Activated CD8-positive, alpha-beta T cell treated with anti-CD3 and anti-CD28 coated beads for 36 hours (primary cell): ENCODE data around the gene RHOT1. TPM values are rescaled to one million over a fixed set of nuclear protein-coding genes. Genes with fewer than 3 reads are reported as not detected.

ENCODE experiments used
- ATAC-seq: fragments of 200-7000 bp; cut with Tn5 transposase; one replicate; pipeline ENCODE4 v1.10.0; 2021; ENCODE audit warnings: mild to moderate bottlenecking, moderate library complexity
- CTCF ChIA-PET: fragments of 350-600 bp; sonication (Branson Sonifier 250); formaldehyde crosslinking; loops from one replicate; lab custom pipeline; 2021; ENCODE audit warnings: antibody characterized with exemption; lab: Charles Lee
- POLR2A ChIA-PET: fragments of 350-600 bp; sonication (Branson Sonifier 250); formaldehyde crosslinking; loops from one replicate; lab custom pipeline; 2021; ENCODE audit warnings: antibody characterized with exemption; lab: Charles Lee
- DNase-seq: peaks from one replicate; pipeline ENCODE4 v3.0.0-alpha.2; 2020
- H3K27ac Mint-ChIP-seq: one replicate; pipeline ENCODE4 v1.8.0; 2021; ENCODE audit warnings: mild to moderate bottlenecking, mixed read lengths
- H3K27me3 Mint-ChIP-seq: one replicate; pipeline ENCODE4 v1.8.0; 2021; ENCODE audit warnings: mixed read lengths
- H3K36me3 Mint-ChIP-seq: one replicate; pipeline ENCODE4 v1.8.0; 2021; ENCODE audit warnings: low read depth, mixed read lengths
- H3K4me1 Mint-ChIP-seq: one replicate; pipeline ENCODE4 v1.8.0; 2021; ENCODE audit warnings: low read depth, mixed read lengths
- H3K4me3 Mint-ChIP-seq: one replicate; pipeline ENCODE4 v1.8.0; 2021; ENCODE audit warnings: mild to moderate bottlenecking, moderate library complexity, mixed read lengths
- H3K9me3 Mint-ChIP-seq: one replicate; pipeline ENCODE4 v1.8.0; 2021; ENCODE audit warnings: mixed read lengths
- CTCF ChIP-seq: fragments of 200-600 bp; IDR thresholded peaks from one replicate; pipeline ENCODE4 v1.8.0; 2022; ENCODE audit warnings: antibody characterized with exemption, mild to moderate bottlenecking
- intact Hi-C: fragments of 100-400 bp; cut with micrococcal nuclease; formaldehyde crosslinking; loops from one replicate; pipeline ENCODE4 v1.10.0; 2022
- total RNA-seq, 2 experiments: library from RNA; stranded (reverse); gene quantifications; one replicate each; pipeline ENCODE4 v1.2.3, GENCODE V29; 2021

Gene RHOT1
- total RNA-seq, 2 experiments from 2014 or later: 25.8 to 27.2 TPM

GRCh38 chr17:32274643-32275042, 132.3 kb downstream of the RHOT1 start:
- no peak overlapping the region for H3K4me3 Mint-ChIP-seq
- no peaks in the 10 kb centered on the region for H3K4me1 Mint-ChIP-seq
- H3K36me3 Mint-ChIP-seq: no peaks in the 10 kb centered on the region
- H3K9me3 Mint-ChIP-seq: no peaks in the 10 kb centered on the region
- TF ChIP-seq CTCF: no peak
- no peak overlapping the region for H3K27ac Mint-ChIP-seq
- H3K27me3 Mint-ChIP-seq: peaks cover 35% of the 10 kb centered on the region
- ATAC-seq (no peak), DNase-seq (no peak)
- intact Hi-C loops: no loop called here
- CTCF ChIA-PET: no interaction called here
- POLR2A ChIA-PET: no interaction called here

Other genes with a start within 250 kb of the RHOT1 start
- gene UTP6, start 240.8 kb upstream of the RHOT1 start, total RNA-seq: 100 to 1,000 TPM; 135 to 140 TPM
- 10 to 100 TPM; 60.7 to 64.2 TPM for gene SUZ12, start 205.5 kb upstream of the RHOT1 start, total RNA-seq
- 10 to 100 TPM; 15.5 to 17.3 TPM for gene LRRC37B, start 135.1 kb upstream of the RHOT1 start, total RNA-seq
- gene RHBDL3, start 123.3 kb downstream of the RHOT1 start, total RNA-seq: under 1 TPM in 1 of 2 experiments, not detected in 1; 0.11 TPM
- gene C17orf75, start 199.7 kb downstream of the RHOT1 start, total RNA-seq: 10 to 100 TPM; 30.8 to 32.7 TPM
- gene ZNF207, start 207.7 kb downstream of the RHOT1 start, total RNA-seq: 100 to 1,000 TPM; 189 to 201 TPM